Pulmonary artery endothelial cell (primary cell): ENCODE measurements around the gene ZBTB44. TPM values are rescaled to one million over a fixed set of nuclear protein-coding genes. Genes with fewer than 3 reads are reported as not detected.
"Not testable (repeated sequence)": the region's sequence is repeated elsewhere in the genome, so short reads cannot be mapped to it uniquely, and the experiment has no call there.

Experiments
- DNase-seq: peaks from one replicate; pipeline ENCODE4 v3.0.0-alpha.2; 2011; ENCODE audit warnings: low read depth, low spot score
- total RNA-seq: library from RNA; depleted of rRNA; stranded (reverse); fragments of >200 nt; gene quantifications from 2 replicates; pipeline ENCODE4 v1.2.3, GENCODE V29; 2014

ZBTB44 gene
- 20.0 and 25.4 TPM in 2 replicates for total RNA-seq

- peak; percentile 52 for DNase-seq
These were observed at the start of gene ZBTB44 for GRCh38 chr11:130314750-130315285. Gene ZBTB44 (minus strand): TSS chr11:130314917. CDS start chr11:130261873, 53,044 bp downstream.

GRCh38 chr11:130359419-130359818 lies 44.7 kb upstream of the ZBTB44 start:
- DNase-seq, result no peak

- DNase-seq, result no peak
These were observed 43.7 kb upstream of the ZBTB44 start for GRCh38 chr11:130358398-130358797.

- no peak for DNase-seq
These were observed 32.5 kb upstream of the ZBTB44 start for GRCh38 chr11:130347261-130347660.

- DNase-seq, result no peak
These were observed 30.1 kb upstream of the ZBTB44 start for GRCh38 chr11:130344841-130345240.

GRCh38 chr11:130340671-130341319 lies 26.1 kb upstream of the ZBTB44 start:
- no peak for DNase-seq

GRCh38 chr11:130338667-130339066 lies 23.9 kb upstream of the ZBTB44 start:
- no peak for DNase-seq

GRCh38 chr11:130337281-130338089 lies 22.8 kb upstream of the ZBTB44 start:
- no peak for DNase-seq

GRCh38 chr11:130331397-130331796 lies 16.7 kb upstream of the ZBTB44 start:
- not testable (repeated sequence) for DNase-seq

- DNase-seq, result no peak
These were observed 15.5 kb upstream of the ZBTB44 start for GRCh38 chr11:130330101-130330684.

GRCh38 chr11:130328420-130328819 lies 13.7 kb upstream of the ZBTB44 start:
- DNase-seq, result no peak

- DNase-seq, result no peak
These were observed 13.0 kb upstream of the ZBTB44 start for GRCh38 chr11:130327716-130328115.

- no peak for DNase-seq
These were observed 11.0 kb upstream of the ZBTB44 start for GRCh38 chr11:130325691-130326090.

GRCh38 chr11:130323452-130324450 lies 9.0 kb upstream of the ZBTB44 start:
- DNase-seq, result no peak

GRCh38 chr11:130322126-130322525 lies 7.4 kb upstream of the ZBTB44 start:
- no peak for DNase-seq

GRCh38 chr11:130318031-130318673 lies 3.4 kb upstream of the ZBTB44 start:
- DNase-seq, result no peak

GRCh38 chr11:130315354-130315970 lies 745 bp upstream of the ZBTB44 start:
- DNase-seq, result no peak

GRCh38 chr11:130314184-130314749 lies 450 bp downstream of the ZBTB44 start:
- DNase-seq, result no peak

GRCh38 chr11:130313383-130314183 lies 1.1 kb downstream of the ZBTB44 start:
- no peak for DNase-seq
